Neutrophil (primary cell): ENCODE results near the gene RABGAP1L.

Experiments used
- H3K27ac ChIP-seq: fragments of 200-600 bp; sonication (generic); 2 replicates; pipeline ENCODE4 v1.5.1; 2016; ENCODE audit warnings: mild to moderate bottlenecking, moderate library complexity
- H3K27me3 ChIP-seq: fragments of 200-600 bp; sonication (generic); 2 replicates; pipeline ENCODE4 v1.6.0; 2016; ENCODE audit warnings: mild to moderate bottlenecking
- H3K36me3 ChIP-seq: fragments of 200-600 bp; sonication (generic); 2 replicates; pipeline ENCODE4 v1.5.1; 2017
- H3K4me1 ChIP-seq, 2 experiments: fragments of 200-600 bp in 1 of 2; sonication (generic) in 1 of 2; 1 replicate in 1 of 2; 2 replicates in 1 of 2; pipeline versions ENCODE4 v1.5.1 to v1.6.1; 2013 to 2016; ENCODE audit warnings: low read depth in 1 of 2, low read length in 1 of 2, mild to moderate bottlenecking in 1 of 2, moderate library complexity in 1 of 2; ENCODE audit not compliant: control insufficient read depth in 1 of 2, insufficient read depth in 1 of 2
- H3K4me3 ChIP-seq, 2 experiments: fragments of 200-600 bp in 1 of 2; sonication (generic) in 1 of 2; 1 replicate in 1 of 2; 2 replicates in 1 of 2; pipeline ENCODE4 v1.5.1; 2013 to 2016; ENCODE audit warnings: low read depth in 1 of 2, low read length in 1 of 2, mild to moderate bottlenecking in 1 of 2, moderate library complexity in 1 of 2
- H3K9me3 ChIP-seq: fragments of 200-600 bp; sonication (generic); 2 replicates; pipeline ENCODE4 v1.5.1; 2016
- TF ChIP-seq, protein P1 (sequence below): fragments of 200-600 bp; sonication (generic); IDR thresholded peaks from 2 replicates; pipeline ENCODE4 v1.5.1; 2016; ENCODE audit warnings: antibody characterized with exemption

RABGAP1L gene

DNA sequence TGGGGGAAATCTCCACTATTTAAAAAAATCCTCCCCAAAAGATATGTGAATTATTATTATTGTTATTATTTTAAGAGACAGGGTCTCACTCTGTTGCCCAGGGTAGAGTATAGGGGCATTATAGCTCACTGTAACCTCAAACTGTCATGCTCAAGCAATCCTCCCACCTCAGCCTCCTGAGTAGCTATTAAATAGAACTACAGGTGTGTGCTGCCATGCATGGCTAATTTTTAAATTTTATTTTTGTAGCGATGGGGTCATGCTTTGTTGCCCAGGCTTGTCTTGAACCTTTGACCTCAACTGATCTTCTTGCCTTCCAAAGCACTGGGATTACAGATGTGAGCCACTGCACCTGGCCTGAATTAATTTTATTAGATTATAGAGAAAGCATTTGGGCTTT, 116.8 kb downstream of the RABGAP1L start:
- TF ChIP-seq, protein P1, sequence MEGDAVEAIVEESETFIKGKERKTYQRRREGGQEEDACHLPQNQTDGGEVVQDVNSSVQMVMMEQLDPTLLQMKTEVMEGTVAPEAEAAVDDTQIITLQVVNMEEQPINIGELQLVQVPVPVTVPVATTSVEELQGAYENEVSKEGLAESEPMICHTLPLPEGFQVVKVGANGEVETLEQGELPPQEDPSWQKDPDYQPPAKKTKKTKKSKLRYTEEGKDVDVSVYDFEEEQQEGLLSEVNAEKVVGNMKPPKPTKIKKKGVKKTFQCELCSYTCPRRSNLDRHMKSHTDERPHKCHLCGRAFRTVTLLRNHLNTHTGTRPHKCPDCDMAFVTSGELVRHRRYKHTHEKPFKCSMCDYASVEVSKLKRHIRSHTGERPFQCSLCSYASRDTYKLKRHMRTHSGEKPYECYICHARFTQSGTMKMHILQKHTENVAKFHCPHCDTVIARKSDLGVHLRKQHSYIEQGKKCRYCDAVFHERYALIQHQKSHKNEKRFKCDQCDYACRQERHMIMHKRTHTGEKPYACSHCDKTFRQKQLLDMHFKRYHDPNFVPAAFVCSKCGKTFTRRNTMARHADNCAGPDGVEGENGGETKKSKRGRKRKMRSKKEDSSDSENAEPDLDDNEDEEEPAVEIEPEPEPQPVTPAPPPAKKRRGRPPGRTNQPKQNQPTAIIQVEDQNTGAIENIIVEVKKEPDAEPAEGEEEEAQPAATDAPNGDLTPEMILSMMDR = no peak
- Histone ChIP-seq H3K36me3 (peaks cover 6% of the 10 kb centered on the region), H3K27ac (no peak overlapping the region), H3K27me3 (no peaks in the 10 kb centered on the region), H3K9me3 (no peaks in the 10 kb centered on the region), H3K4me1 (no peaks in the 10 kb centered on the region), H3K4me3 (no peak overlapping the region)

DNA sequence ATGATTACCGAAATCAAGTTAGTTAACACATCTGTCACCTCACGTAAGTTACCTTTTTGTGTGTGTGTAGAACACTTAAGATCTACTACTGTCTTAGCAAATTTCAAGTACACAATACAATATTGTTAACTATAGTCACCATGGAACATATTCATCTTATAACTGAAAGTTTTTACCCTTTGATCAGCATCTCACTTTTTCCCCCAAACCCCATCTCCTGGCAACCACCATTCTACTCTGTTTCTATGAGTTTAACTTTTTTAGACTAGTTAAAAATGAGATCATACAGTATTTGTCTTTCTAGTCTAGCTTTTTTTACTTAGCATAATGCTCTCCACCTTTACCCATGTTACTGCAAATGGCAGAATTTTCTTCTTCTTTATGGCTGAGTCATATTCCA, 124.7 kb downstream of the RABGAP1L start:
- H3K4me1 ChIP-seq = no peaks in the 10 kb centered on the region
- no peaks in the 10 kb centered on the region for H3K27me3 ChIP-seq
- H3K9me3 ChIP-seq = no peaks in the 10 kb centered on the region
- peaks cover 12% of the 10 kb centered on the region for H3K36me3 ChIP-seq
- H3K27ac ChIP-seq = no peak overlapping the region
- TF ChIP-seq, protein P1 = no peak
- no peak overlapping the region for H3K4me3 ChIP-seq

DNA sequence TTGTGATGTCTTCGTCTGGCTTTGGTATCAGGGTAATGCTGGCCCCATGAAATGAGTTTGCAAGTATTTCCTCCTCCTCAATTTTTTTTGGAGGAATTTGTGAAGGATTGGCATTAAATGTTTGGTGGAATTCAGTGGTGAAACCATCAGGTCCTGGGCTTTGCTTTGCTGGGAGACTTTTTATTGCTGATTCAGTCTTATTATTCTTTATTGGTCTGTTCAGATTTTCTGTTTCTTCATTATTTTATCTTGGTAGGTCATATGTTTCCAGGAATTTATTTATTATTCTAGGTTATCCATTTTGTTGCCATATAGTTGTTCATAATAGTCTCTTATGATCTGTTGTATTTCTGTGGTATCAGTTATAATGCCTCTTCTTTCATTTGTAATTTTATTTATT, 126.7 kb downstream of the RABGAP1L start:
- H3K36me3 ChIP-seq = peaks cover 6% of the 10 kb centered on the region
- H3K4me1 ChIP-seq = no peaks in the 10 kb centered on the region
- no peaks in the 10 kb centered on the region for H3K9me3 ChIP-seq
- TF ChIP-seq, protein P1 = no peak
- H3K27ac ChIP-seq = no peak overlapping the region
- no peak overlapping the region for H3K4me3 ChIP-seq
- no peaks in the 10 kb centered on the region for H3K27me3 ChIP-seq

DNA sequence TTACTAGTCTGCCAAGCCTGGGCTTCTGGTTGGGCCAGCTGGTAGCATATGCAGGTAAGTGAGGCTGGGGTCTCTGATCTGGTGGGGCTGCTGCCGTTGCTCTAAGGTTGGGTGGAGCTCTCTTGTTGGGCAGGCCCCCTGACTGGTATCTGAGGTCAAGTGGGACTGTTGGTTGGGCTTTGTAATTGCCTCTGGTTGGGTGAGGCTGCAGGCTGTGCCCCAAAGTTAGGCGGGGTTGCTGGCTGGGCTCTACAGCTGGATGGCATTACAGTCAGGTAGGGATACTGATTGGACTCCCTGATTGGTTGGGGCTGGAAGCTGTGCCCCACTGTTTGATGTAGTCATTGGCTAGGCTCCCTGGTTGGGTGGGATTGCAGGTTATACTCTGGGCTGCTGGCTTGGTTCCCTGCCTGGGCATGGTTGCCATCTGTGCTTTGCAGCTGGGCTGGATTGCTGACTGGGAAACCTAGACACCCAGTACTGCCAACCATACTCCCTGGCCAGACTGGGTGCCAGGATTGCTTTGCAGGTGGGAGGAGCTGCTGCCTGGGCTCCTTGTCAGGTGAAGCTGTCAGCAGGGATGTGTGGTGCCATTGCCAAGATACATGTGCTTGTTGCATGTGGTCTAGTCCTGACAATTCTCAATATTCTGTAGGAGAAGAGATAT, 130.5 kb downstream of the RABGAP1L start:
- H3K9me3 ChIP-seq = no peaks in the 10 kb centered on the region
- no peaks in the 10 kb centered on the region for H3K36me3 ChIP-seq
- no peaks in the 10 kb centered on the region for H3K27me3 ChIP-seq
- H3K27ac ChIP-seq = no peak overlapping the region
- TF ChIP-seq, protein P1 = no peak
- H3K4me3 ChIP-seq = no peak overlapping the region
- H3K4me1 ChIP-seq = no peaks in the 10 kb centered on the region

DNA sequence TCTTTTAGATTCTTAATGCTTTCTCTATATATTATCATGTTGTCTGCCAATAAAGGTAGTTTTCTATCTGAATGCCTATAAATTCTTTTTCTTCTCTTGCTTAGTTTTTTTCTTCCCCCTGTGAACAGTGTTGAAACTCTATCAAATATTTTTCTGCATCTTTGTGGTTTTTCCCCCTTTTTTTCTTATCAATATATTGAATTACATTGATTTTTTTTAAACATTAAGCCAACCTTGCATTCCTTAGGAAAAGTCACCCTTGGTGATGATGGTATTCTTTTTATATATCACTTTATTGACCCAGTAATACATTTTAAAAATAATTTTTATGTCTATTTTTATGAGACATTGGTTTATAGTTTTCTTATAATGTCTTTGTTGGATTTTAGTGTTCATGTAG, 131.7 kb downstream of the RABGAP1L start:
- Histone ChIP-seq H3K4me3 (no peak overlapping the region), H3K27ac (no peak overlapping the region), H3K27me3 (no peaks in the 10 kb centered on the region), H3K9me3 (no peaks in the 10 kb centered on the region), H3K36me3 (no peaks in the 10 kb centered on the region), H3K4me1 (no peaks in the 10 kb centered on the region)
- TF ChIP-seq, protein P1 = no peak
